GM19193 (cell line): ENCODE results near the gene FOXL3.

ENCODE experiments used
- POLR2A ChIP-seq: IDR thresholded peaks from 4 replicates; pipeline ENCODE4 v1.6.1; 2011; ENCODE audit not compliant: insufficient read depth, insufficient read length; ENCODE audit errors: extremely low read depth

The FOXL3 gene

DNA sequence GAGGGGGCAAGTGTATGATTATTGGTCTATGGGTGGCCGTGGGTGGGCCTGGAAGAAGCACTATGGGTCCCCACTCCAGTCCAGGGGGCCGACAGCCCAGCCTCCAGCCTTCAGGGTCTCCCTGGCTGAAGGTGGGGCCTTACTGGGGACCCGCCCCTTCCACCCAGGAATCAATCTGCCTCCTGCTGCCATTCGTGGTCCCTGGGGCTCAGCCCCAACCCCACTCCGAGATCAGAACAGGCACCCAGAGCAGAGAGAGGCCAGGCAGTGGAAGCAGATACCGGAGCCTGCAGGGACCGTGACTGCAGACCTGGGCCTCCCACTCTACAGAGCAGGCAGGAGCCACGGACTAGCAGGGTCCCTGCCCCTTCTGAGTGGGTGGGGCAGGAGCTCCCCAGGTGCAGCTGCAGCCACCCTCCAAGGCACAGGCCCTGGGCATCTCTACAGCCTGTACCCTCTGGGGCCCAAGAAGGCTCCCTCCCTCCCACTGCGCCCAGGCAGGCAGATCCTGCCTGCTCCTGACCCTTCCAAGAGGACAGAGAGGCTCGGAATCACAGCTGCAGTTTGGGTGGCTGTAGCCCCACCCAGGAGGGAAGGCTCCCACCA, 13.6 kb upstream of the FOXL3 start:
- no peak for TF ChIP-seq POLR2A

GRCh38 chr7:277228-277627, 12.7 kb upstream of the FOXL3 start:
- no peak for TF ChIP-seq POLR2A

DNA sequence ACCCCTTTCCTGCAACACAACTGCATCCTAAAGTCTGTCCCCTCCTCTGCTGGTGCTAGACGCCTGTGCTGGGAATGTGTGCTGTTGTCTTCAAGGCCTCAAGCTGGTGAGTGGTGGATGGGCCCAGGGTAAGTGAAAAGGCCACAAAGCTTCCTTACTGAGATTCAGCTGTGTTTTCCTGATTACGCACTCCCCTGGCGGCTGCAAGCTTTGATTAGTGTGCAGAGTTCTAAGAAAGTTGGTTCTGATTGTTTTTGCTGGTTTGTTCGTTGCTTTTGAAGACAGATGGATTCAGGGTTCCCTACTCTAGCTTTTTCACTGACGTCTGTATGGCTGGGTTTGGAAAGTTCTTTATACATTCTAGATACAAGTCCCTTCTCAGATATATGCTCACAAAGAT, 11.9 kb upstream of the FOXL3 start:
- TF ChIP-seq POLR2A = no peak

DNA sequence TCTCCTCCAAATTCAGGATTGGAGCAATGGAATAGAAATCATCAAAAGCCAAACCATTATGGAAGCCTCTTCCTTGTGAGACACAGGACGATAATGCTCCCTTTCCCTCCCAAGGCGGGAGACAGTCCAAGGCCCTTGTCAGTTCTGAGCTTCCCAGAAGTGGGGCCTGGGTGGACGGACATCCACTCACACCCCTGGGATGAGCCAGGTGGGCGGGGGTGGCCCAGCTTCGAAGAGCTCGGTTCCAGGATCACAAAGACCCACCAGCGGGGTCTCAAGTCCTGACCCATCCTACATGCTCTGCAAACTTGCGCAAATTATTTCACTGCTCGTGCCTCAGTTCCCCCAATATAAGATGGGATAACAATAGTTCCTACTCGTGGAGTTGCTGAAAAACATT, 10.1 kb upstream of the FOXL3 start:
- TF ChIP-seq POLR2A = no peak

DNA sequence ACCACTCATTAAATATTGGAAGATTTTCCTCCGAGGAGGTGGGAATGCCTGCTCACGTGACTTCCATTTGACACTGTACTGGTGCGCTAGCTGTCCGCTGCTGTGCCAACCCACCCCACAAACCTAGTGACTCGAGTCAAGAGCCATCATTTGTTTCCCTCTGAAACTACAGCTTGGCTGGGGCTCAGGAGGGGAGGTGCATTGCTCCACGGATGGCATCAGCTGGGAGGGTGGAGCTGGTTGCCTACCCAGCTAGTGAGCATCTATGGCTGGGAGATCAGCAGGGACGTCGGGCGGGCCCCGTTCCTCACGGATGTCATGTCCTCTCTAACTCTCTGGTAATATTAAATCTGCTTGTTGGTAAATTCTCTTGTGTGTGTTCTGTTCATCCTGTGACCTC, 9.5 kb upstream of the FOXL3 start:
- no peak for TF ChIP-seq POLR2A

GRCh38 chr7:281637-282036, 8.3 kb upstream of the FOXL3 start:
- TF ChIP-seq POLR2A = no peak

GRCh38 chr7:282621-283020, 7.3 kb upstream of the FOXL3 start:
- TF ChIP-seq POLR2A = no peak

DNA sequence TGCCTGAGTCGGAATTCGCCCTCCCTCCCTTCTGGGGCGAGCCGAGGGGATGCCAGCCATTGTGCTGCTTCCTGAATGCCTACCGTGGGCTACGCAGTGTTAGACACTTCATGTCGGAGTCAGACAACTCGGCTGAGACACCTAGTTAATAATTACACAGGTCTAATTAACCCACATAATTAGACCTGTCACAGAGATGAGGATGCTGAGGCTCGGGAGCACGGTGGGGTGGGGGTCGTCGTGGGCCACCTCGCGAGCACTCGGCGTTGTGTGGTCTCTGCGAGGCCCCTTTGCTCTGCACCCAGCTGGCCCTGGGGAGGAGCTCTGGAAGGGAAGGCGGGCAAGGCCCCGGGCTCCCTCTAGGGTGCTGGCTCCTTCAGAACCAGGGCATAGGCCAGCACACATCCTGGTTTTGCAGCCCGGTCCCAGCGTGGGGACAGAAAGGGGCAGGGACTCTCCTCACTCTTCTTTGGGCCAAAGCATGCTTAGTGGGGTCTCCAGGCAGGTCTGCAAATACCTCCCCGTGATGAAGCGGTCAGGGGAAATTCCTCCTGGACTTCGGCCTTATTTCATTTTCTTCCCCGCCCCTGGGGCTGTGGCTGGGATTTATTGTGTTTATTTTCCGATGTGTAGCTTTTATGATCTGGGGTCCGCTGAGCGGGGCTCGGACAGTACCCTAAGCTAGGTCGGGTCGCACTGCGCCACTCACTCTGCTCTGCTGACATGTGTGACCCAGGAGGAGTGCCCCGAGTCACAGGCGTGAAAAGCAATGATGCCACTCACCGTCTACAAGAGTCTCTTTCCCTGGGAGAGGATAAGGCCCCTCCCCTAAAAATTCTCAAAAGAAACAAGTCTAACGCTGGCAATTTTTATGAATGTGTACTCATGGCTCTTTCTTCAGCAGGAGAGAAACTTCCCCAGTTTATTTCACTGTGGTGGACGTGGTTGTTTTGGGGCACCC, 4.9 kb upstream of the FOXL3 start:
- TF ChIP-seq POLR2A = no peak

DNA sequence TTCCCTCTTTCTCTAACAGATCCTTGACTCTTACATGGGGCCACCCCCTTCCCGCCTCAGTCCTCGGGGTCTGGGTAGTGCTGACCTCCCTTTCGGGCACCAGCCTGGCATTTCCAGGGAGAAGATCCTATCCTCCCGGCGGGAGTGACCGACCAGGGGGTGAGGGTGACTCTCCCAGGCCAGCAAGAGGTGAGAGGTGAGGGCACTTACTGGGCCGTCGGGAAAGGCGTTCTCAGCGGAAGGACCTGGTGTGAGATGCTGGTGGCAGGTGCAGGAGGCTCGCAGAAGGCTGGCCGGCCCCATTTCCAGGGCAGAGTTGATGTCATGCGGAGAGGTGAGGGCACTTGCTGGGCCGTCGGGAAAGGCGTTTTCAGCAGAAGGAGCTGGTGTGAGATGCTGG, 4.2 kb upstream of the FOXL3 start:
- no peak for TF ChIP-seq POLR2A

- no peak for TF ChIP-seq POLR2A
Measured at GRCh38 chr7:286266-286665, 3.7 kb upstream of the FOXL3 start.

GRCh38 chr7:288671-289101, 1.3 kb upstream of the FOXL3 start:
- TF ChIP-seq POLR2A = no peak

- no peak for TF ChIP-seq POLR2A
Measured at GRCh38 chr7:289209-289755, 688 bp upstream of the FOXL3 start.

- no peak for TF ChIP-seq POLR2A
Measured at GRCh38 chr7:290554-291372, 793 bp downstream of the FOXL3 start.

- no peak for TF ChIP-seq POLR2A
Measured at GRCh38 chr7:291373-292092, 1.6 kb downstream of the FOXL3 start.

- TF ChIP-seq POLR2A = no peak
Measured at GRCh38 chr7:292226-292625, 2.3 kb downstream of the FOXL3 start.

- TF ChIP-seq POLR2A = no peak
Measured at GRCh38 chr7:292826-293225, 2.9 kb downstream of the FOXL3 start.
